ENCODE measurements around the gene LEKR1.

GRCh38 chr3:157074981-157075380 lies 248.8 kb downstream of the LEKR1 start:
- TF ChIP-seq CTCF (IDR thresholded peaks at IDR 0.05; ENCODE audit: borderline replicate concordance, extremely low read depth, low read length, poor library complexity, severe bottlenecking): no peak
- TF ChIP-seq EZH2 (IDR thresholded peaks at IDR 0.05; ENCODE audit: borderline replicate concordance, low read depth, low read length, severe bottlenecking): no peak

Measured in DND-41 (cell line).